GM23338 (cell line): Measurements from ENCODE around the gene SERPINI1. TPM values are rescaled to one million over a fixed set of nuclear protein-coding genes. Genes with fewer than 3 reads are reported as not detected.

Source experiments
- ATAC-seq: fragments of 200-7000 bp; cut with Tn5 transposase; 3 replicates; pipeline ENCODE4 v1.9.1; 2020
- DNase-seq: peaks from one replicate; pipeline ENCODE4 v3.0.0-alpha.2; 2015; ENCODE audit warnings: low spot score
- H2AFZ ChIP-seq: fragments of 200-600 bp; sonication (generic); 2 replicates; pipeline ENCODE4 v1.8.0; 2016; ENCODE audit warnings: antibody characterized with exemption, mild to moderate bottlenecking, moderate library complexity
- H3F3A ChIP-seq: fragments of 200-600 bp; sonication (generic); replicated peaks from 2 replicates; pipeline ENCODE4 v1.8.0; 2017; ENCODE audit warnings: antibody characterized with exemption, mixed run types, low read depth
- H3K27ac ChIP-seq: fragments of 200-600 bp; sonication (generic); 2 replicates; pipeline ENCODE4 v1.6.1; 2016; ENCODE audit warnings: low read depth
- H3K27me3 ChIP-seq: fragments of 200-600 bp; sonication (generic); 2 replicates; pipeline ENCODE4 v1.8.0; 2016; ENCODE audit warnings: mild to moderate bottlenecking, mixed run types, moderate library complexity; ENCODE audit not compliant: insufficient read depth
- H3K36me3 ChIP-seq: fragments of 200-600 bp; sonication (generic); 2 replicates; pipeline ENCODE4 v1.8.0; 2016; ENCODE audit warnings: mild to moderate bottlenecking; ENCODE audit not compliant: insufficient read depth
- H3K4me1 ChIP-seq: fragments of 200-600 bp; sonication (generic); 2 replicates; pipeline ENCODE4 v1.8.0; 2016; ENCODE audit warnings: mild to moderate bottlenecking, moderate library complexity; ENCODE audit not compliant: insufficient read depth
- H3K4me2 ChIP-seq: fragments of 200-600 bp; sonication (generic); 2 replicates; pipeline ENCODE4 v1.7.1; 2017; ENCODE audit warnings: mixed run types
- H3K4me3 ChIP-seq: fragments of 200-600 bp; sonication (generic); 2 replicates; pipeline ENCODE4 v1.6.1; 2016; ENCODE audit warnings: mixed run types
- H3K79me2 ChIP-seq: fragments of 200-600 bp; sonication (generic); replicated peaks from 2 replicates; pipeline ENCODE4 v1.8.0; 2017; ENCODE audit warnings: mild to moderate bottlenecking; ENCODE audit not compliant: insufficient read depth
- H3K9me2 ChIP-seq: fragments of 200-600 bp; sonication (generic); 2 replicates; pipeline ENCODE4 v1.8.0; 2017; ENCODE audit not compliant: insufficient read depth
- H4K20me1 ChIP-seq: fragments of 200-600 bp; sonication (generic); replicated peaks from 2 replicates; pipeline ENCODE4 v1.8.0; 2017; ENCODE audit warnings: mild to moderate bottlenecking; ENCODE audit not compliant: insufficient read depth
- H3K27ac Mint-ChIP-seq: 2 replicates; pipeline ENCODE4 v1.8.0; 2020; ENCODE audit warnings: inconsistent platforms, mild to moderate bottlenecking, moderate library complexity, mixed read lengths
- H3K27me3 Mint-ChIP-seq: 3 replicates; pipeline ENCODE4 v1.8.0; 2022; ENCODE audit warnings: low read depth, mild to moderate bottlenecking, moderate library complexity, mixed read lengths, inconsistent platforms; ENCODE audit not compliant: insufficient read depth, poor library complexity
- H3K36me3 Mint-ChIP-seq: 3 replicates; pipeline ENCODE4 v1.8.0; 2021; ENCODE audit warnings: low read depth, mild to moderate bottlenecking, inconsistent platforms, moderate library complexity, mixed read lengths
- H3K4me1 Mint-ChIP-seq: 3 replicates; pipeline ENCODE4 v1.8.0; 2020; ENCODE audit warnings: mild to moderate bottlenecking, inconsistent platforms, mixed read lengths
- H3K4me3 Mint-ChIP-seq: 3 replicates; pipeline ENCODE4 v1.8.0; 2021; ENCODE audit warnings: moderate library complexity, mild to moderate bottlenecking, inconsistent platforms, mixed read lengths
- H3K9me3 Mint-ChIP-seq: 3 replicates; pipeline ENCODE4 v1.8.0; 2020; ENCODE audit warnings: moderate library complexity, mild to moderate bottlenecking, inconsistent platforms, mixed read lengths
- ETS1 ChIP-seq: IDR thresholded peaks from 2 replicates; pipeline ENCODE4 v1.6.1; 2016; ENCODE audit warnings: antibody characterized with exemption
- JUNB ChIP-seq: IDR thresholded peaks from one replicate; pipeline ENCODE4 v1.6.1; 2016; ENCODE audit warnings: antibody characterized with exemption; ENCODE audit not compliant: unreplicated experiment
- POLR2AphosphoS5 ChIP-seq: IDR thresholded peaks from 2 replicates; pipeline ENCODE4 v1.6.1; 2016; ENCODE audit warnings: antibody characterized with exemption, low read depth
- ZNF114 ChIP-seq: fragments of 250-450 bp; sonication (Bioruptor Pico); IDR thresholded peaks from 2 replicates; pipeline ENCODE4 v1.5.0; 2020; ENCODE audit warnings: mild to moderate bottlenecking, moderate library complexity
- ZNF331 ChIP-seq: fragments of 250-450 bp; sonication (Bioruptor Pico); IDR thresholded peaks from 2 replicates; pipeline ENCODE4 v1.5.0; 2020; ENCODE audit warnings: low read depth, mild to moderate bottlenecking, moderate library complexity
- polyA plus RNA-seq: library from polyadenylated mRNA; unstranded; fragments of >200 nt; fragmentation: Nextera tagmentation; extraction: Ambion mirVana; gene quantifications from 2 replicates; pipeline ENCODE4 v1.2.1, GENCODE V29; 2016
- total RNA-seq: library from RNA; depleted of rRNA; stranded (reverse); fragments of >200 nt; shearing (Covaris generic); gene quantifications from 2 replicates; pipeline ENCODE4 v1.2.3, GENCODE V29; 2014
- TF ChIP-seq, protein P1 (sequence below): fragments of 250-450 bp; sonication (Bioruptor Pico); IDR thresholded peaks from 2 replicates; pipeline ENCODE4 v1.5.0; 2020; ENCODE audit warnings: mild to moderate bottlenecking, moderate library complexity

The SERPINI1 gene
- total and polyA plus RNA-seq, 2 experiments from 2014 or later, result 9.2 to 26.6 TPM

GRCh38 chr3:167732313-167733065 is 3.0 kb upstream of the SERPINI1 start:
- Histone ChIP-seq H3K4me1 (peaks cover 53% of the 10 kb centered on the region), H3K27me3 (no peaks in the 10 kb centered on the region), H3K79me2 (peaks cover 81% of the 10 kb centered on the region), H3K27ac (no peak overlapping the region), H3F3A (no peaks in the 10 kb centered on the region; the same call in 1 of the 2 replicates), H3K4me2 (peak overlapping the region; percentile 82), H3K36me3 (no peaks in the 10 kb centered on the region), H4K20me1 (peaks cover 35% of the 10 kb centered on the region), H2AFZ (no peak overlapping the region), H3K4me3 (peak overlapping the region; percentile 73), H3K9me2 (no peaks in the 10 kb centered on the region)
- no peak for ATAC-seq
- DNase-seq, result no peak
- Mint-ChIP-seq H3K27me3 (no peaks in the 10 kb centered on the region), H3K4me3 (no peak overlapping the region), H3K27ac (0 out of 2 replicates have a peak overlapping the region, but pooled peaks have one; percentile 1), H3K4me1 (peaks cover 38% of the 10 kb centered on the region), H3K36me3 (no peaks in the 10 kb centered on the region), H3K9me3 (no peaks in the 10 kb centered on the region)
- TF ChIP-seq ZNF114 (CRISPR knock-in tag) (no peak), JUNB (no peak), ZNF331 (no peak), POLR2AphosphoS5 (no peak), ETS1 (no peak)
- TF ChIP-seq, protein P1, sequence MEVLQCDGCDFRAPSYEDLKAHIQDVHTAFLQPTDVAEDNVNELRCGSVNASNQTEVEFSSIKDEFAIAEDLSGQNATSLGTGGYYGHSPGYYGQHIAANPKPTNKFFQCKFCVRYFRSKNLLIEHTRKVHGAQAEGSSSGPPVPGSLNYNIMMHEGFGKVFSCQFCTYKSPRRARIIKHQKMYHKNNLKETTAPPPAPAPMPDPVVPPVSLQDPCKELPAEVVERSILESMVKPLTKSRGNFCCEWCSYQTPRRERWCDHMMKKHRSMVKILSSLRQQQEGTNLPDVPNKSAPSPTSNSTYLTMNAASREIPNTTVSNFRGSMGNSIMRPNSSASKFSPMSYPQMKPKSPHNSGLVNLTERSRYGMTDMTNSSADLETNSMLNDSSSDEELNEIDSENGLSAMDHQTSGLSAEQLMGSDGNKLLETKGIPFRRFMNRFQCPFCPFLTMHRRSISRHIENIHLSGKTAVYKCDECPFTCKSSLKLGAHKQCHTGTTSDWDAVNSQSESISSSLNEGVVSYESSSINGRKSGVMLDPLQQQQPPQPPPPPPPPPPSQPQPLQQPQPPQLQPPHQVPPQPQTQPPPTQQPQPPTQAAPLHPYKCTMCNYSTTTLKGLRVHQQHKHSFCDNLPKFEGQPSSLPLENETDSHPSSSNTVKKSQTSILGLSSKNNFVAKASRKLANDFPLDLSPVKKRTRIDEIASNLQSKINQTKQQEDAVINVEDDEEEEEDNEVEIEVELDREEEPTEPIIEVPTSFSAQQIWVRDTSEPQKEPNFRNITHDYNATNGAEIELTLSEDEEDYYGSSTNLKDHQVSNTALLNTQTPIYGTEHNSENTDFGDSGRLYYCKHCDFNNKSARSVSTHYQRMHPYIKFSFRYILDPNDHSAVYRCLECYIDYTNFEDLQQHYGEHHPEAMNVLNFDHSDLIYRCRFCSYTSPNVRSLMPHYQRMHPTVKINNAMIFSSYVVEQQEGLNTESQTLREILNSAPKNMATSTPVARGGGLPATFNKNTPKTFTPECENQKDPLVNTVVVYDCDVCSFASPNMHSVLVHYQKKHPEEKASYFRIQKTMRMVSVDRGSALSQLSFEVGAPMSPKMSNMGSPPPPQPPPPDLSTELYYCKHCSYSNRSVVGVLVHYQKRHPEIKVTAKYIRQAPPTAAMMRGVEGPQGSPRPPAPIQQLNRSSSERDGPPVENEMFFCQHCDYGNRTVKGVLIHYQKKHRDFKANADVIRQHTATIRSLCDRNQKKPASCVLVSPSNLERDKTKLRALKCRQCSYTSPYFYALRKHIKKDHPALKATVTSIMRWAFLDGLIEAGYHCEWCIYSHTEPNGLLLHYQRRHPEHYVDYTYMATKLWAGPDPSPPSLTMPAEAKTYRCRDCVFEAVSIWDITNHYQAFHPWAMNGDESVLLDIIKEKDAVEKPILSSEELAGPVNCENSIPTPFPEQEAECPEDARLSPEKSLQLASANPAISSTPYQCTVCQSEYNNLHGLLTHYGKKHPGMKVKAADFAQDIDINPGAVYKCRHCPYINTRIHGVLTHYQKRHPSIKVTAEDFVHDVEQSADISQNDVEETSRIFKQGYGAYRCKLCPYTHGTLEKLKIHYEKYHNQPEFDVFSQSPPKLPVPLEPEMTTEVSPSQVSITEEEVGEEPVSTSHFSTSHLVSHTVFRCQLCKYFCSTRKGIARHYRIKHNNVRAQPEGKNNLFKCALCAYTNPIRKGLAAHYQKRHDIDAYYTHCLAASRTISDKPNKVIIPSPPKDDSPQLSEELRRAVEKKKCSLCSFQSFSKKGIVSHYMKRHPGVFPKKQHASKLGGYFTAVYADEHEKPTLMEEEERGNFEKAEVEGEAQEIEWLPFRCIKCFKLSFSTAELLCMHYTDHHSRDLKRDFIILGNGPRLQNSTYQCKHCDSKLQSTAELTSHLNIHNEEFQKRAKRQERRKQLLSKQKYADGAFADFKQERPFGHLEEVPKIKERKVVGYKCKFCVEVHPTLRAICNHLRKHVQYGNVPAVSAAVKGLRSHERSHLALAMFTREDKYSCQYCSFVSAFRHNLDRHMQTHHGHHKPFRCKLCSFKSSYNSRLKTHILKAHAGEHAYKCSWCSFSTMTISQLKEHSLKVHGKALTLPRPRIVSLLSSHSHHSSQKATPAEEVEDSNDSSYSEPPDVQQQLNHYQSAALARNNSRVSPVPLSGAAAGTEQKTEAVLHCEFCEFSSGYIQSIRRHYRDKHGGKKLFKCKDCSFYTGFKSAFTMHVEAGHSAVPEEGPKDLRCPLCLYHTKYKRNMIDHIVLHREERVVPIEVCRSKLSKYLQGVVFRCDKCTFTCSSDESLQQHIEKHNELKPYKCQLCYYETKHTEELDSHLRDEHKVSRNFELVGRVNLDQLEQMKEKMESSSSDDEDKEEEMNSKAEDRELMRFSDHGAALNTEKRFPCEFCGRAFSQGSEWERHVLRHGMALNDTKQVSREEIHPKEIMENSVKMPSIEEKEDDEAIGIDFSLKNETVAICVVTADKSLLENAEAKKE (CRISPR knock-in tag), result no peak
